DND-41 (cell line): ENCODE results near the gene AGA.

Source experiments
- CTCF ChIP-seq: IDR thresholded peaks from 2 replicates; pipeline ENCODE4 v1.5.1; 2012; ENCODE audit warnings: borderline replicate concordance, low read length, moderate library complexity, mild to moderate bottlenecking; ENCODE audit not compliant: poor library complexity, severe bottlenecking; ENCODE audit errors: extremely low read depth
- EZH2 ChIP-seq: IDR thresholded peaks from 3 replicates; pipeline ENCODE4 v1.6.1; 2012; ENCODE audit warnings: borderline replicate concordance, low read depth, mild to moderate bottlenecking, moderate library complexity, low read length, inconsistent platforms; ENCODE audit not compliant: severe bottlenecking

GRCh38 chr4:177434667-177435066 lies 7.6 kb downstream of the AGA start:
- TF ChIP-seq CTCF (no peak), EZH2 (no peak)
